DOHH2 (cell line): ENCODE measurements around the gene CRIP1.

Source experiments
- EZH2phosphoT487 ChIP-seq: fragments of 200-600 bp; sonication (generic); IDR thresholded peaks from 2 replicates; pipeline ENCODE4 v1.6.1; 2017; ENCODE audit warnings: borderline replicate concordance, mild to moderate bottlenecking, antibody characterized with exemption, low read length, moderate library complexity, mixed read lengths
- TF ChIP-seq, protein P1 (sequence below): fragments of 200-600 bp; sonication (generic); IDR thresholded peaks from one replicate; pipeline ENCODE4 v1.5.1; 2014; ENCODE audit warnings: antibody characterized with exemption, mild to moderate bottlenecking, low read depth, low read length; ENCODE audit not compliant: poor library complexity, severe bottlenecking

DNA sequence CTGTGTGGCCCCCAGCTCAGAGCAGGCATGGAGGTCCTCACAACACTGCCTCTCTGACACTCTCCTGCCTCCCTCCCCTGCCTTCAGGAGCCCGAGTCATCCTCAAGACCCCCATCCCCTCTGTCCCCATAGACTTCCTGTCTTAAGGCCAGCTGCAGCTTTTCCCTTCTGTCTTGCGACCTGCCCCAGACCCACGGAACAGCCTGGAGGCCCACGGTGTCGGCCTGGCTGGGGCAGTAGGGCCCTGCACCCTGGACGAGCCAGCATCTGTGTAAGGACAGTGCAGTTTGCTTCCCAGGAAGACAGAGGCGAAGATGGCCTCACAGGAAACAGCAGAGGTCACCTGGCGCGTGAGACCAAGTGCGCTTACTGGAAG, 14.0 kb downstream of the CRIP1 start:
- TF ChIP-seq, protein P1, sequence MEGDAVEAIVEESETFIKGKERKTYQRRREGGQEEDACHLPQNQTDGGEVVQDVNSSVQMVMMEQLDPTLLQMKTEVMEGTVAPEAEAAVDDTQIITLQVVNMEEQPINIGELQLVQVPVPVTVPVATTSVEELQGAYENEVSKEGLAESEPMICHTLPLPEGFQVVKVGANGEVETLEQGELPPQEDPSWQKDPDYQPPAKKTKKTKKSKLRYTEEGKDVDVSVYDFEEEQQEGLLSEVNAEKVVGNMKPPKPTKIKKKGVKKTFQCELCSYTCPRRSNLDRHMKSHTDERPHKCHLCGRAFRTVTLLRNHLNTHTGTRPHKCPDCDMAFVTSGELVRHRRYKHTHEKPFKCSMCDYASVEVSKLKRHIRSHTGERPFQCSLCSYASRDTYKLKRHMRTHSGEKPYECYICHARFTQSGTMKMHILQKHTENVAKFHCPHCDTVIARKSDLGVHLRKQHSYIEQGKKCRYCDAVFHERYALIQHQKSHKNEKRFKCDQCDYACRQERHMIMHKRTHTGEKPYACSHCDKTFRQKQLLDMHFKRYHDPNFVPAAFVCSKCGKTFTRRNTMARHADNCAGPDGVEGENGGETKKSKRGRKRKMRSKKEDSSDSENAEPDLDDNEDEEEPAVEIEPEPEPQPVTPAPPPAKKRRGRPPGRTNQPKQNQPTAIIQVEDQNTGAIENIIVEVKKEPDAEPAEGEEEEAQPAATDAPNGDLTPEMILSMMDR = no peak
- TF ChIP-seq EZH2phosphoT487 = no peak
